ENCODE data around the gene RECQL5. TPM values are rescaled to one million over a fixed set of nuclear protein-coding genes. Genes with fewer than 3 reads are reported as not detected.

The RECQL5 gene
- polyA plus RNA-seq, 1 donor: 51.9 TPM

GRCh38 chr17:75670868-75671267 lies 3.9 kb upstream of the RECQL5 start:
- DNase-seq: no peak
- Histone ChIP-seq H3K4me1 (ENCODE audit: control insufficient read depth, insufficient read depth, low read length) (peaks cover 14% of the 10 kb centered on the region), H3K36me3 (ENCODE audit: control insufficient read depth, insufficient read depth, low read length) (peaks cover 45% of the 10 kb centered on the region), H3K9me3 (ENCODE audit: control insufficient read depth, low read depth, low read length) (no peaks in the 10 kb centered on the region), H3K4me3 (ENCODE audit: low read length) (no peak overlapping the region), H3K27ac (ENCODE audit: low read length) (no peak overlapping the region), H3K27me3 (ENCODE audit: control insufficient read depth, insufficient read depth, low read length) (no peaks in the 10 kb centered on the region)
- WGBS (ENCODE audit: insufficient coverage, low lambda C conversion rate): no CpG with 5 or more reads among the region's 5 CpGs

- no peak overlapping the region for H3K4me3 ChIP-seq (ENCODE audit: low read length)
- no CpG with 5 or more reads among the region's 4 CpGs for WGBS (ENCODE audit: insufficient coverage, low lambda C conversion rate)
- no peaks in the 10 kb centered on the region for H3K9me3 ChIP-seq (ENCODE audit: control insufficient read depth, low read depth, low read length)
- no peak overlapping the region for H3K27ac ChIP-seq (ENCODE audit: low read length)
- no peak for DNase-seq
- H3K4me1 ChIP-seq (ENCODE audit: control insufficient read depth, insufficient read depth, low read length): peaks cover 17% of the 10 kb centered on the region
- H3K27me3 ChIP-seq (ENCODE audit: control insufficient read depth, insufficient read depth, low read length): no peaks in the 10 kb centered on the region
- peaks cover 41% of the 10 kb centered on the region for H3K36me3 ChIP-seq (ENCODE audit: control insufficient read depth, insufficient read depth, low read length)
Observed at GRCh38 chr17:75668489-75668888, 1.5 kb upstream of the RECQL5 start.

- 17% methylated on average over 3 of the region's 4 CpGs for WGBS (ENCODE audit: insufficient coverage, low lambda C conversion rate)
- H3K4me1 ChIP-seq (ENCODE audit: control insufficient read depth, insufficient read depth, low read length): peaks cover 17% of the 10 kb centered on the region
- H3K9me3 ChIP-seq (ENCODE audit: control insufficient read depth, low read depth, low read length): no peaks in the 10 kb centered on the region
- no peak for DNase-seq
- H3K4me3 ChIP-seq (ENCODE audit: low read length): peak overlapping the region; percentile 93
- H3K27me3 ChIP-seq (ENCODE audit: control insufficient read depth, insufficient read depth, low read length): no peaks in the 10 kb centered on the region
- peak overlapping the region; percentile 64 for H3K27ac ChIP-seq (ENCODE audit: low read length)
- peaks cover 37% of the 10 kb centered on the region for H3K36me3 ChIP-seq (ENCODE audit: control insufficient read depth, insufficient read depth, low read length)
Observed at GRCh38 chr17:75667825-75668224, 871 bp upstream of the RECQL5 start.

- no peak for DNase-seq
- peaks cover 39% of the 10 kb centered on the region for H3K36me3 ChIP-seq (ENCODE audit: control insufficient read depth, insufficient read depth, low read length)
- H3K27me3 ChIP-seq (ENCODE audit: control insufficient read depth, insufficient read depth, low read length): no peaks in the 10 kb centered on the region
- no peaks in the 10 kb centered on the region for H3K9me3 ChIP-seq (ENCODE audit: control insufficient read depth, low read depth, low read length)
- no peak overlapping the region for H3K27ac ChIP-seq (ENCODE audit: low read length)
- WGBS (ENCODE audit: insufficient coverage, low lambda C conversion rate): 100% methylated on average over 1 of the region's 10 CpGs
- H3K4me3 ChIP-seq (ENCODE audit: low read length): peak overlapping the region; percentile 93
- H3K4me1 ChIP-seq (ENCODE audit: control insufficient read depth, insufficient read depth, low read length): peaks cover 17% of the 10 kb centered on the region
Observed at GRCh38 chr17:75665981-75666380, 973 bp downstream of the RECQL5 start.

- peaks cover 40% of the 10 kb centered on the region for H3K36me3 ChIP-seq (ENCODE audit: control insufficient read depth, insufficient read depth, low read length)
- no peak for DNase-seq
- no peaks in the 10 kb centered on the region for H3K27me3 ChIP-seq (ENCODE audit: control insufficient read depth, insufficient read depth, low read length)
- no peak overlapping the region for H3K4me3 ChIP-seq (ENCODE audit: low read length)
- H3K9me3 ChIP-seq (ENCODE audit: control insufficient read depth, low read depth, low read length): no peaks in the 10 kb centered on the region
- H3K27ac ChIP-seq (ENCODE audit: low read length): no peak overlapping the region
- peaks cover 17% of the 10 kb centered on the region for H3K4me1 ChIP-seq (ENCODE audit: control insufficient read depth, insufficient read depth, low read length)
- no CpG with 5 or more reads among the region's 3 CpGs for WGBS (ENCODE audit: insufficient coverage, low lambda C conversion rate)
Observed at GRCh38 chr17:75664099-75664549, 2.8 kb downstream of the RECQL5 start.

- peaks cover 9% of the 10 kb centered on the region for H3K4me1 ChIP-seq (ENCODE audit: control insufficient read depth, insufficient read depth, low read length)
- no CpG with 5 or more reads among the region's 9 CpGs for WGBS (ENCODE audit: insufficient coverage, low lambda C conversion rate)
Observed at GRCh38 chr17:75662511-75662910, 4.4 kb downstream of the RECQL5 start.

GRCh38 chr17:75661531-75661930 lies 5.4 kb downstream of the RECQL5 start:
- H3K36me3 ChIP-seq (ENCODE audit: control insufficient read depth, insufficient read depth, low read length): peaks cover 49% of the 10 kb centered on the region

More at GRCh38 chr17:75662511-75662910, 4.4 kb downstream of the RECQL5 start:
- Histone ChIP-seq H3K27ac (ENCODE audit: low read length) (no peak overlapping the region), H3K9me3 (ENCODE audit: control insufficient read depth, low read depth, low read length) (no peaks in the 10 kb centered on the region), H3K27me3 (ENCODE audit: control insufficient read depth, insufficient read depth, low read length) (no peaks in the 10 kb centered on the region), H3K4me3 (ENCODE audit: low read length) (no peak overlapping the region), H3K36me3 (ENCODE audit: control insufficient read depth, insufficient read depth, low read length) (peaks cover 44% of the 10 kb centered on the region)
- DNase-seq: no peak

GRCh38 chr17:75658237-75658636 lies 8.7 kb downstream of the RECQL5 start:
- DNase-seq: no peak
- WGBS (ENCODE audit: insufficient coverage, low lambda C conversion rate): no CpG with 5 or more reads among the region's 5 CpGs
- no peak overlapping the region for H3K27ac ChIP-seq (ENCODE audit: low read length)
- no peaks in the 10 kb centered on the region for H3K9me3 ChIP-seq (ENCODE audit: control insufficient read depth, low read depth, low read length)
- no peaks in the 10 kb centered on the region for H3K4me1 ChIP-seq (ENCODE audit: control insufficient read depth, insufficient read depth, low read length)
- H3K4me3 ChIP-seq (ENCODE audit: low read length): no peak overlapping the region
- no peaks in the 10 kb centered on the region for H3K27me3 ChIP-seq (ENCODE audit: control insufficient read depth, insufficient read depth, low read length)
- H3K36me3 ChIP-seq (ENCODE audit: control insufficient read depth, insufficient read depth, low read length): peaks cover 52% of the 10 kb centered on the region

More at GRCh38 chr17:75661531-75661930, 5.4 kb downstream of the RECQL5 start:
- Histone ChIP-seq H3K27ac (ENCODE audit: low read length) (no peak overlapping the region), H3K4me1 (ENCODE audit: control insufficient read depth, insufficient read depth, low read length) (peaks cover 9% of the 10 kb centered on the region), H3K27me3 (ENCODE audit: control insufficient read depth, insufficient read depth, low read length) (no peaks in the 10 kb centered on the region), H3K4me3 (ENCODE audit: low read length) (no peak overlapping the region), H3K9me3 (ENCODE audit: control insufficient read depth, low read depth, low read length) (no peaks in the 10 kb centered on the region)
- DNase-seq: no peak
- WGBS (ENCODE audit: insufficient coverage, low lambda C conversion rate): no CpG with 5 or more reads among the region's 4 CpGs

GRCh38 chr17:75654176-75654575 lies 12.8 kb downstream of the RECQL5 start:
- Histone ChIP-seq H3K4me1 (ENCODE audit: control insufficient read depth, insufficient read depth, low read length) (no peaks in the 10 kb centered on the region), H3K36me3 (ENCODE audit: control insufficient read depth, insufficient read depth, low read length) (peaks cover 50% of the 10 kb centered on the region), H3K4me3 (ENCODE audit: low read length) (no peak overlapping the region), H3K27ac (ENCODE audit: low read length) (no peak overlapping the region), H3K27me3 (ENCODE audit: control insufficient read depth, insufficient read depth, low read length) (no peaks in the 10 kb centered on the region), H3K9me3 (ENCODE audit: control insufficient read depth, low read depth, low read length) (no peaks in the 10 kb centered on the region)
- no peak for DNase-seq
- WGBS (ENCODE audit: insufficient coverage, low lambda C conversion rate): no CpG with 5 or more reads among the region's 2 CpGs

GRCh38 chr17:75652934-75653549 lies 13.9 kb downstream of the RECQL5 start:
- Histone ChIP-seq H3K27me3 (ENCODE audit: control insufficient read depth, insufficient read depth, low read length) (no peaks in the 10 kb centered on the region), H3K4me3 (ENCODE audit: low read length) (no peak overlapping the region), H3K36me3 (ENCODE audit: control insufficient read depth, insufficient read depth, low read length) (peaks cover 51% of the 10 kb centered on the region), H3K4me1 (ENCODE audit: control insufficient read depth, insufficient read depth, low read length) (no peaks in the 10 kb centered on the region), H3K9me3 (ENCODE audit: control insufficient read depth, low read depth, low read length) (no peaks in the 10 kb centered on the region), H3K27ac (ENCODE audit: low read length) (no peak overlapping the region)
- WGBS (ENCODE audit: insufficient coverage, low lambda C conversion rate): no CpG with 5 or more reads among the region's 6 CpGs
- DNase-seq: no peak

- Histone ChIP-seq H3K36me3 (ENCODE audit: control insufficient read depth, insufficient read depth, low read length) (peaks cover 54% of the 10 kb centered on the region), H3K27me3 (ENCODE audit: control insufficient read depth, insufficient read depth, low read length) (no peaks in the 10 kb centered on the region), H3K4me3 (ENCODE audit: low read length) (no peak overlapping the region), H3K4me1 (ENCODE audit: control insufficient read depth, insufficient read depth, low read length) (peaks cover 4% of the 10 kb centered on the region), H3K27ac (ENCODE audit: low read length) (no peak overlapping the region), H3K9me3 (ENCODE audit: control insufficient read depth, low read depth, low read length) (no peaks in the 10 kb centered on the region)
- no peak for DNase-seq
- WGBS (ENCODE audit: insufficient coverage, low lambda C conversion rate): no CpG with 5 or more reads among the region's 5 CpGs
Observed at GRCh38 chr17:75652341-75652740, 14.6 kb downstream of the RECQL5 start.
